DMS79 treated with DMSO at 0.1 percent for 48 hours (cell line): ENCODE results near the gene FRMD4A.

Experiments
- DNase-seq: peaks from one replicate; lab custom pipeline; 2025; lab: John Stamatoyannopoulos, UW

FRMD4A gene

DNA sequence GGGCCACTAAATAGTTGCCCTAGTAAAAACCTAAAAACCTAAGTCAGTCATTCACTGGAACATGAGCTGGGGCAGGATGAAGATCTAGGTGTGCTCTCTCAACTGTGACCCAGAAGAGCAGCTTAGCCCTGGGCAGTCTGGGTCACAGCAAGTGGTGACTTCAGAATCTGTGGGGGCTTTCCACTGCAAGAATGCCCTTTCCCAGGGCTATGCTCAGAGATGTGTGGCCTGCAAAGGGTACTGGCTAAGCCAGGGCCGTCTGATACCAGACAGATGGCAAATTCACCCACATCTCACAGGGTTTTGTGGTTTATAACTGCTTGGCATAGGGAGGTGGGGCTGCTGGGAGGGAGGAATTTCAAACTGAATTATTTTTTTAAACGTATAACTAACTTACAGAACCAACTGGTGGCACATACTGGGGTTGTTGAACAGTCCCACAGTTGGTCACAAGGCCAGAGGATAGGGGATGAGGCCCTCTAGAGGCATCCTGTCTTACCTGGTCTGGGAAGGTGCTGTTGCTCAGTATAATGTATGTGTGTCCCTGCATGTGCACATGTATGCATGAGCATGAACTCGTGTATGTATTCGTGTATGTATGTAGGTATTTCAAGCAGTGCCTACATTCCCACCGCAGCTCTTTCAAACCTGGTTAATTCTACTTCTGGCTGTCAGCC, 680.7 kb downstream of the FRMD4A start:
- no peak for DNase-seq

GRCh38 chr10:13648425-13648824, 682.3 kb downstream of the FRMD4A start:
- DNase-seq, result no peak

DNA sequence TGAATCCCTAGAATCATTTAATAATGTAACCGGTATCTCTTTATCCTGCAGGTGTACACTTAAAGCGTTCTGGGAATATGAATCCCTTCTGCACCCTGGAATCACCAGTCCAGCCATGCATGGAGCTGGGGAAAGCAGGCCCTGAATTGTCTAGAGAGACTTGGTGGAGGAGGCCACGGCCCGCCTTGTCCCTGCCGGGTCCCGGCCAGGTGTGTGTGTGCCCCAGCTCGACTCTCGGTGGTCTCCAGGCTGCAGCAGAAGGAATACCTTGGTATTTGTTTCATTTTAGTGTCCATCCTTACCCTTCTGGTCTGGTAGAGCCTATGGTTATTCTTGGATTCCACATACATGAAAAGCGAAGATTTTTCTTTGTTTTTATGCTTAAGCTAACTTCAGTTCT, 685.9 kb downstream of the FRMD4A start:
- DNase-seq, result no peak

DNA sequence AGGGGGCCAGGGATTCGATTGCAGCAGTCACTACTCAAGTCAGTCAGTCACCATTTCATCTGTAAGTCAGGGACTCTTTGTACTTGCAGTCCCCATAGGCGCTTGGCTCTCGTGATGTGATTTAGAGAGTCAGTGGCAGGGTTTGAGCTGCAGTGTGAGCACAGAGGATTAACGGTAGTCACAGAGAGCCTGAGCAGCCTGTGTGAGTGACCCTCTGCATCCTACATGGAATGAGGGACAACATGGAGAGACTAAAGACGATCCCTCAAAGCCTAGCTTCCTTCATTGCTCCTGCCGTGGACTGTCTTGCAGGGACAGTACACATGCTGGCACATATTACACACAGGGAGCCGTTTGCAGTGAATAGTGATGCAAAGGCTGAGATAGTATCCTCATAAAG, 687.7 kb downstream of the FRMD4A start:
- no peak for DNase-seq

DNA sequence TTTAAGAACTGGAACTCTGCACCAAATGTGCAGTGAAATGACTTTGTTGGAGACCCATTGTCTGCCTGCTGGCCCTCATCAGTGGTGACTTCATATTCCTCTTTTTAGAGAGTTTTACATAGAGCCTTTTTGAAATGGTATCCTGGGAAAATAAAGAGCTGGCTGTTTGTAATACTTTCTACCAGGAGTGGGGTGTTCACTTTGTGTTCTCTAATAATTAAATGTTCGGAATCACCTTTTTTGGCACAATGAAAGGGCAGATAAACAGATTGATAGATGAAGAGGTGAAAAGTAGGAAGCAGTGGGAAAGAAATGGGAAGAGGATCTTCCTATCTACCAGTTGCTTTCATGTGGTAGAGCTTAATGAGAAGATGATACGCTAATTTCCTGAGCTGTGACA, 688.4 kb downstream of the FRMD4A start:
- DNase-seq, result no peak

GRCh38 chr10:13637894-13638293, 692.8 kb downstream of the FRMD4A start:
- DNase-seq, result no peak

GRCh38 chr10:13637303-13637856, 693.3 kb downstream of the FRMD4A start:
- no peak for DNase-seq

GRCh38 chr10:13636776-13637175, 693.9 kb downstream of the FRMD4A start:
- DNase-seq, result no peak

- no peak for DNase-seq
These were observed 696.5 kb downstream of the FRMD4A start for GRCh38 chr10:13634207-13634606.

- DNase-seq, result no peak
These were observed 697.0 kb downstream of the FRMD4A start for GRCh38 chr10:13633689-13634088.

GRCh38 chr10:13632884-13633440, 697.8 kb downstream of the FRMD4A start:
- no peak for DNase-seq

- no peak for DNase-seq
These were observed 698.3 kb downstream of the FRMD4A start for GRCh38 chr10:13632440-13632839.

DNA sequence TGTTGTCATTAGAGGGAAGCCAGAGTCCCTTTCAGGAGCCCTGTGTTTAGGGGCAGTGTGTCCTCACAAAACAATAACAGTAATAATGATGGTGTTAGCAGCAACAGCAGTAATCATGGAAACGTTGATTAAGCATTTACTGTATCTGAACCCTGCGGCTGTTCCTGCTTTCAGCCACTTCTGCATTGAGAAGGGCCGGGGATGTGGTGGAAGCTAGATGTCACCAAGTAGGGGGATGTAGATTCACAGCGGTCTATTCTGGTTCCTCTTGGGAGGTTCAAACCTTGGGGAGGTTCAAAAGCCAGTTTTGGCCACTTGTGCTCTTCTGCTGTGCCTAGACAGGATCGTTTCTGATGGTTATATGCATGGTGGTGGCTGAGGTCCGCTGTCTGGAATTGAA, 699.1 kb downstream of the FRMD4A start:
- no peak for DNase-seq

- DNase-seq, result no peak
These were observed 700.5 kb downstream of the FRMD4A start for GRCh38 chr10:13630231-13630630.

DNA sequence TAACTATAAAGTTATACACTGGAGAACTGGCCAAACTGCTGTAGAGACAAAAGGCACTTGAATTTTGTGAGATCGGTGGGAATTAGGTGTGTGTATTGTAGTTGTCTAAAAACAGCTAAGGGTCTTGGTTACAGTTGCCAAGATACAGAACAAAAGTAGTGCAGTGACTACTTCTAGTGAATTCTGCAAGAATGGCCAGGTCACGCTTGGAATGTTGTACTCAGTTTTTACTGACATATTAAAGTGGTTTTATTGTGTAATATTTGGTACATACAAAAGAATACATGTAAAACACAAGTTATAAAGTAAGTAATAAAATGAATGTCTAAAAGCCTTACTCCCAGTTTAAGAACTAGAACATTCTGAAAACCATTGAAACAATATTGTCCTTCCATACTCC, 701.6 kb downstream of the FRMD4A start:
- no peak for DNase-seq

DNA sequence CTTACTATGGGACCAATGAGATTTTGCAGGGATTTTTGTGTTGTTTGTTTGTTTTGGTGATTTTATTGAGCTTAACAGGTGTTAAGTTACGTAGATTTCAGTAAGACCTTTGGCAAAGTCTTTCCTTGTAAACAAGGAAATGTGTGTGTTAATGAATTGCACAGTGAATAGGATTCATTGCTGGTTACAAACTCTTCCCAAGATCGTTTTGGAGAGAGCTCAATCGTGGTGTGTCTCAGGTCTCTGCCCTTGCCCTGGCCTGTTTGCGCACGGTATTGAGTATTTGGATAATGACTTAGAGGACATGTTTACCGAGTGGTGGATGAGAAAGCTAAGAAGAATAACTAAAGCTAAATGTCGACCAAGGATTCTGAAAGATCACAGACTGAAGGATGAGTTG, 702.1 kb downstream of the FRMD4A start:
- no peak for DNase-seq

- DNase-seq, result no peak
These were observed 703.0 kb downstream of the FRMD4A start for GRCh38 chr10:13627459-13628310.

DNA sequence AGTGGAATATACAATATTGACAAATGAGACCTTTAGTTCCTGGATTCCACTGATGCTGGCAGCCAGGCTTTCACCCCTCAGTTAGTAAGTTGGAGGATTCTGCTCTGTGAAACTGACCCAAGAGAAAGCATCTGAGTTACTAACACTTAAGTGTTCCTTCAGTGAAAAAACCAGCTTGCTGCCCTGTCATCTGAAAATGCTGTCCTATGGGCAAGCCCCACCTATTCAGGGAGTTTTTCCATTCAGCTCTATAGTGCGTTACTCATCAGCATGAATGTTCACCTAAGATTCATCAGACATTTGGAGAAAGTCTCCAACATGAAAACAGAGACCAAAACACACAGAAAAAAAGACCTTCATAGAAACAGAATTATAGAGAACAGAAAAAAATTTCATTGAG, 706.1 kb downstream of the FRMD4A start:
- DNase-seq, result no peak

GRCh38 chr10:13621931-13622330, 708.8 kb downstream of the FRMD4A start:
- DNase-seq, result no peak

- no peak for DNase-seq
These were observed 713.6 kb downstream of the FRMD4A start for GRCh38 chr10:13617116-13617515.

DNA sequence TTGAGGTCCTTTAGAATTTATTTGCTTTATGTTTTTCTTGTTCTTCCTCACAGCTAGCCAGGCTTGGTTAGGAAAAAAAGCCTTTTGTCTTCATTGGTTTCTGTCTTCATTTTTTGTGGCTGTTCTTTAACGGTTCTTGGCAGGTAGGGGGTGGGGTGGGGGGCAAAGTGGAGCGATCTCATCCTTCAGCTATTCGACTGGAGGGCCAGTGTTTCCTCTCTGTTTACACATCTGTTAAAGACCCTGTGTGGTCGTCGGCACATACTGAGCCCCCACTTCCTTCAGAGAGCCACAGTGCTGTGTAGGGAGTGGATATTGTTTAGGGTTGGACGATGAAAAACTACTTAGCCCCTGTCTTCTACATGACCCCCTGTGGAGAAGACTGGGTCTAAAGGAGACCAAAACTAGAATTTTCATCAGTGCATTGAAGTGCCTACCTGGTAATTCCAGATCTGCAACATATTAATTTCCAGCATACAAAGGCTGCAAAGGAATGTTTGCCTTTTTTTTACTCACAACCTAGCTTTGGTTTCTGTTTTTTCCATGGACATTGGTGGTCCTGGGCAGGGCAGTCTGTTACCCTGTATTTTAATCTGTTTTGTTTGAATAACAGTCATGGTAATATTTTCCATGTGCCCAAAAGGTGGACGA, 714.9 kb downstream of the FRMD4A start:
- no peak for DNase-seq

DNA sequence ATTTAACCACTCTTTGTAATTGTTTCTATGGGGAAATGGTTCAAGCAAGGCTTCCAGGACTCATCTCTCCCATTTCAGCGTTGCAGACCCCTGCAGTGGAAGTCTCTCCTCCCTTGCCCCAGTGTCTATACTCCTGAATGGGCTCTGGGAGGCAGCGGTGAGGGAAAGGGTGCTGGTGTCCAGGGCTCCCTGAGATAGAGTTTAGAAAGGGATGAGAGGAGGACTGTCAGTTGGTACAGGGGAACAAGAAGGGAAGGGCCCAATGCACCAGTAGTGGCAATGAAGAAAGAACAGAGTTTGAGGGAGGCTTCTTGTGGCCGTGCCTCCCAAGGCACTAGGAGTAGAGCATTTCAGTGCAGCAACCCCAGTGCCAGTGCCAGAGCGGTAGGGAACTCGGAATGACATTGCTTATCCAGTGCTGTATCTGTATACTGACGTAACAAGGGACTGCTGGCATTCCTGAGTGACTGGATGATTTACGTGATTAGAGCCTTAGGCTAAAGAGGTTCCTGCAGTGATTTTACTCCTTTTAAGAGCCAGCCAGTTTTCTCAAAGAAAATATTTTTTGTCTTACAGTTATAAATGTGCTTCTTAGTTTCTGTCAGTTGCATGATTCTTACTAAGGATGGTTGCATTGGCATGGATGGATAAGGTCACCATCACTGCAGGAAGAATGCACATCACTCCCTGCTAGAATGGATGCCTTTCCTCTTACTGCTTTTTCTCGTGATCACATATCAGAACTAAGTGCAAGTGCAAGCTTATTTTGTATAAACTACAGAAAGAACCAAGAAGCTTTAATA, 716.0 kb downstream of the FRMD4A start:
- DNase-seq, result no peak
